GM23338 (cell line): ENCODE measurements around the gene PXMP4. TPM values are rescaled to one million over a fixed set of nuclear protein-coding genes. Genes with fewer than 3 reads are reported as not detected.

ENCODE experiments used
- ATAC-seq: fragments of 200-7000 bp; cut with Tn5 transposase; 3 replicates; pipeline ENCODE4 v1.9.1; 2020
- DNase-seq: peaks from one replicate; pipeline ENCODE4 v3.0.0-alpha.2; 2015; ENCODE audit warnings: low spot score
- H2AFZ ChIP-seq: fragments of 200-600 bp; sonication (generic); 2 replicates; pipeline ENCODE4 v1.8.0; 2016; ENCODE audit warnings: antibody characterized with exemption, mild to moderate bottlenecking, moderate library complexity
- H3F3A ChIP-seq: fragments of 200-600 bp; sonication (generic); replicated peaks from 2 replicates; pipeline ENCODE4 v1.8.0; 2017; ENCODE audit warnings: antibody characterized with exemption, mixed run types, low read depth
- H3K27ac ChIP-seq: fragments of 200-600 bp; sonication (generic); 2 replicates; pipeline ENCODE4 v1.6.1; 2016; ENCODE audit warnings: low read depth
- H3K27me3 ChIP-seq: fragments of 200-600 bp; sonication (generic); 2 replicates; pipeline ENCODE4 v1.8.0; 2016; ENCODE audit warnings: mild to moderate bottlenecking, mixed run types, moderate library complexity; ENCODE audit not compliant: insufficient read depth
- H3K36me3 ChIP-seq: fragments of 200-600 bp; sonication (generic); 2 replicates; pipeline ENCODE4 v1.8.0; 2016; ENCODE audit warnings: mild to moderate bottlenecking; ENCODE audit not compliant: insufficient read depth
- H3K4me1 ChIP-seq: fragments of 200-600 bp; sonication (generic); 2 replicates; pipeline ENCODE4 v1.8.0; 2016; ENCODE audit warnings: mild to moderate bottlenecking, moderate library complexity; ENCODE audit not compliant: insufficient read depth
- H3K4me2 ChIP-seq: fragments of 200-600 bp; sonication (generic); 2 replicates; pipeline ENCODE4 v1.7.1; 2017; ENCODE audit warnings: mixed run types
- H3K4me3 ChIP-seq: fragments of 200-600 bp; sonication (generic); 2 replicates; pipeline ENCODE4 v1.6.1; 2016; ENCODE audit warnings: mixed run types
- H3K79me2 ChIP-seq: fragments of 200-600 bp; sonication (generic); replicated peaks from 2 replicates; pipeline ENCODE4 v1.8.0; 2017; ENCODE audit warnings: mild to moderate bottlenecking; ENCODE audit not compliant: insufficient read depth
- H3K9me2 ChIP-seq: fragments of 200-600 bp; sonication (generic); 2 replicates; pipeline ENCODE4 v1.8.0; 2017; ENCODE audit not compliant: insufficient read depth
- H4K20me1 ChIP-seq: fragments of 200-600 bp; sonication (generic); replicated peaks from 2 replicates; pipeline ENCODE4 v1.8.0; 2017; ENCODE audit warnings: mild to moderate bottlenecking; ENCODE audit not compliant: insufficient read depth
- H3K27ac Mint-ChIP-seq: 2 replicates; pipeline ENCODE4 v1.8.0; 2020; ENCODE audit warnings: inconsistent platforms, mild to moderate bottlenecking, moderate library complexity, mixed read lengths
- H3K27me3 Mint-ChIP-seq: 3 replicates; pipeline ENCODE4 v1.8.0; 2022; ENCODE audit warnings: low read depth, mild to moderate bottlenecking, moderate library complexity, mixed read lengths, inconsistent platforms; ENCODE audit not compliant: insufficient read depth, poor library complexity
- H3K36me3 Mint-ChIP-seq: 3 replicates; pipeline ENCODE4 v1.8.0; 2021; ENCODE audit warnings: low read depth, mild to moderate bottlenecking, inconsistent platforms, moderate library complexity, mixed read lengths
- H3K4me1 Mint-ChIP-seq: 3 replicates; pipeline ENCODE4 v1.8.0; 2020; ENCODE audit warnings: mild to moderate bottlenecking, inconsistent platforms, mixed read lengths
- H3K4me3 Mint-ChIP-seq: 3 replicates; pipeline ENCODE4 v1.8.0; 2021; ENCODE audit warnings: moderate library complexity, mild to moderate bottlenecking, inconsistent platforms, mixed read lengths
- H3K9me3 Mint-ChIP-seq: 3 replicates; pipeline ENCODE4 v1.8.0; 2020; ENCODE audit warnings: moderate library complexity, mild to moderate bottlenecking, inconsistent platforms, mixed read lengths
- CTCF ChIP-seq, 2 experiments: fragments of 200-600 bp in 1 of 2; sonication (generic) in 1 of 2; conservative IDR thresholded peaks; 2 replicates each; pipeline versions ENCODE4 v1.5.1 to v1.6.1; 2016 to 2017; ENCODE audit warnings: antibody characterized with exemption in 2 of 2, low read depth in 2 of 2, mild to moderate bottlenecking in 2 of 2, moderate library complexity in 1 of 2
- ETS1 ChIP-seq: IDR thresholded peaks from 2 replicates; pipeline ENCODE4 v1.6.1; 2016; ENCODE audit warnings: antibody characterized with exemption
- EZH2 ChIP-seq: fragments of 200-600 bp; sonication (generic); IDR thresholded peaks from one replicate; pipeline ENCODE4 v1.8.0; 2017; ENCODE audit warnings: antibody characterized with exemption, mild to moderate bottlenecking, low read depth; ENCODE audit not compliant: unreplicated experiment
- EZH2phosphoT487 ChIP-seq: fragments of 200-600 bp; sonication (generic); IDR thresholded peaks from one replicate; pipeline ENCODE4 v1.8.1; 2018; ENCODE audit warnings: antibody characterized with exemption; ENCODE audit not compliant: unreplicated experiment
- JUNB ChIP-seq: IDR thresholded peaks from one replicate; pipeline ENCODE4 v1.6.1; 2016; ENCODE audit warnings: antibody characterized with exemption; ENCODE audit not compliant: unreplicated experiment
- NANOG ChIP-seq: IDR thresholded peaks from 2 replicates; pipeline ENCODE4 v1.6.1; 2016; ENCODE audit warnings: antibody characterized with exemption, borderline replicate concordance
- POLR2AphosphoS5 ChIP-seq: IDR thresholded peaks from 2 replicates; pipeline ENCODE4 v1.6.1; 2016; ENCODE audit warnings: antibody characterized with exemption, low read depth
- REST ChIP-seq: IDR thresholded peaks from one replicate; pipeline ENCODE4 v1.6.1; 2018; ENCODE audit warnings: antibody characterized with exemption; ENCODE audit not compliant: unreplicated experiment
- STAT1 ChIP-seq: IDR thresholded peaks from one replicate; pipeline ENCODE4 v1.6.1; 2016; ENCODE audit warnings: antibody characterized with exemption; ENCODE audit not compliant: unreplicated experiment
- ZNF114 ChIP-seq: fragments of 250-450 bp; sonication (Bioruptor Pico); IDR thresholded peaks from 2 replicates; pipeline ENCODE4 v1.5.0; 2020; ENCODE audit warnings: mild to moderate bottlenecking, moderate library complexity
- ZNF331 ChIP-seq: fragments of 250-450 bp; sonication (Bioruptor Pico); IDR thresholded peaks from 2 replicates; pipeline ENCODE4 v1.5.0; 2020; ENCODE audit warnings: low read depth, mild to moderate bottlenecking, moderate library complexity
- polyA plus RNA-seq: library from polyadenylated mRNA; unstranded; fragments of >200 nt; fragmentation: Nextera tagmentation; extraction: Ambion mirVana; gene quantifications from 2 replicates; pipeline ENCODE4 v1.2.1, GENCODE V29; 2016
- total RNA-seq: library from RNA; depleted of rRNA; stranded (reverse); fragments of >200 nt; shearing (Covaris generic); gene quantifications from 2 replicates; pipeline ENCODE4 v1.2.3, GENCODE V29; 2014
- TF ChIP-seq, protein P1 (sequence below): fragments of 250-450 bp; sonication (Bioruptor Pico); IDR thresholded peaks from 2 replicates; pipeline ENCODE4 v1.5.0; 2020; ENCODE audit warnings: mild to moderate bottlenecking, moderate library complexity

The PXMP4 gene
- total and polyA plus RNA-seq, 2 experiments from 2014 or later = 1.2 to 3.5 TPM

DNA sequence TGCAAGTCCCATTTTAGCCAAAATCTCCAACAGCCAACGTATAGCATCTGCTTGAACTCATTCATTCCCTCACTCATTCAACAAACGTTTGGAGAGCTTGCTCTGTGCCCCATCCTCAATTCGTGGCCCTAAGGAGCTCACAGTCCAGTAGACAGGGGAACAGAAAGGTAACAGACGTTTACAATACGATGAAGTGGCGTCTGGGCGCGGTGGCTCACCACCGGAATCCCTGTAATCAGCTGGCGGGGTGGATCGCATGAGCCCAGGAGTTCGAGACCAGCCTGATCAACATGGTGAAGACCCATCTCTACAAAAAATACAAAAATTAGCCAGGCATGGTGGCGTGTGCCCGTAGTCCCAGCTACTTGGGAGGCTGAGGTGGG lies 33.1 kb downstream of the PXMP4 start:
- no peaks in the 10 kb centered on the region for H3K36me3 ChIP-seq
- peaks cover 24% of the 10 kb centered on the region for H3K4me1 Mint-ChIP-seq
- 0 out of 2 replicates have a peak, but pooled peaks cover 2% of the 10 kb centered on the region for H3F3A ChIP-seq
- ATAC-seq (no peak), DNase-seq (no peak)
- H3K27me3 Mint-ChIP-seq = peaks cover 14% of the 10 kb centered on the region
- peak overlapping the region; percentile 47 for H3K27ac Mint-ChIP-seq
- peaks cover 10% of the 10 kb centered on the region; the same call in 1 of the 2 replicates for H3K4me1 ChIP-seq
- no peaks in the 10 kb centered on the region for H3K27me3 ChIP-seq
- H3K4me2 ChIP-seq = peak overlapping the region; percentile 80
- no peaks in the 10 kb centered on the region for H3K9me2 ChIP-seq
- H3K27ac ChIP-seq = no peak overlapping the region
- peaks cover 33% of the 10 kb centered on the region for H3K79me2 ChIP-seq
- peak overlapping the region; percentile 97 for H2AFZ ChIP-seq
- no peaks in the 10 kb centered on the region for H3K9me3 Mint-ChIP-seq
- H3K4me3 Mint-ChIP-seq = peak overlapping the region; percentile 59
- no peaks in the 10 kb centered on the region for H3K36me3 Mint-ChIP-seq
- peak overlapping the region; percentile 54 for H3K4me3 ChIP-seq
- peaks cover 24% of the 10 kb centered on the region; the same call in 1 of the 2 replicates for H4K20me1 ChIP-seq
- TF ChIP-seq ETS1 (no peak), ZNF331 (CRISPR knock-in tag) (no peak), POLR2AphosphoS5 (no peak), CTCF (conservative IDR thresholded peaks at IDR 0.05; ENCODE audit: low read depth in 2 of 2) (no peak), EZH2phosphoT487 (no peak), ZNF114 (CRISPR knock-in tag) (no peak), NANOG (no peak), STAT1 (no peak), JUNB (no peak), REST (no peak), EZH2 (no peak)
- TF ChIP-seq, protein P1, sequence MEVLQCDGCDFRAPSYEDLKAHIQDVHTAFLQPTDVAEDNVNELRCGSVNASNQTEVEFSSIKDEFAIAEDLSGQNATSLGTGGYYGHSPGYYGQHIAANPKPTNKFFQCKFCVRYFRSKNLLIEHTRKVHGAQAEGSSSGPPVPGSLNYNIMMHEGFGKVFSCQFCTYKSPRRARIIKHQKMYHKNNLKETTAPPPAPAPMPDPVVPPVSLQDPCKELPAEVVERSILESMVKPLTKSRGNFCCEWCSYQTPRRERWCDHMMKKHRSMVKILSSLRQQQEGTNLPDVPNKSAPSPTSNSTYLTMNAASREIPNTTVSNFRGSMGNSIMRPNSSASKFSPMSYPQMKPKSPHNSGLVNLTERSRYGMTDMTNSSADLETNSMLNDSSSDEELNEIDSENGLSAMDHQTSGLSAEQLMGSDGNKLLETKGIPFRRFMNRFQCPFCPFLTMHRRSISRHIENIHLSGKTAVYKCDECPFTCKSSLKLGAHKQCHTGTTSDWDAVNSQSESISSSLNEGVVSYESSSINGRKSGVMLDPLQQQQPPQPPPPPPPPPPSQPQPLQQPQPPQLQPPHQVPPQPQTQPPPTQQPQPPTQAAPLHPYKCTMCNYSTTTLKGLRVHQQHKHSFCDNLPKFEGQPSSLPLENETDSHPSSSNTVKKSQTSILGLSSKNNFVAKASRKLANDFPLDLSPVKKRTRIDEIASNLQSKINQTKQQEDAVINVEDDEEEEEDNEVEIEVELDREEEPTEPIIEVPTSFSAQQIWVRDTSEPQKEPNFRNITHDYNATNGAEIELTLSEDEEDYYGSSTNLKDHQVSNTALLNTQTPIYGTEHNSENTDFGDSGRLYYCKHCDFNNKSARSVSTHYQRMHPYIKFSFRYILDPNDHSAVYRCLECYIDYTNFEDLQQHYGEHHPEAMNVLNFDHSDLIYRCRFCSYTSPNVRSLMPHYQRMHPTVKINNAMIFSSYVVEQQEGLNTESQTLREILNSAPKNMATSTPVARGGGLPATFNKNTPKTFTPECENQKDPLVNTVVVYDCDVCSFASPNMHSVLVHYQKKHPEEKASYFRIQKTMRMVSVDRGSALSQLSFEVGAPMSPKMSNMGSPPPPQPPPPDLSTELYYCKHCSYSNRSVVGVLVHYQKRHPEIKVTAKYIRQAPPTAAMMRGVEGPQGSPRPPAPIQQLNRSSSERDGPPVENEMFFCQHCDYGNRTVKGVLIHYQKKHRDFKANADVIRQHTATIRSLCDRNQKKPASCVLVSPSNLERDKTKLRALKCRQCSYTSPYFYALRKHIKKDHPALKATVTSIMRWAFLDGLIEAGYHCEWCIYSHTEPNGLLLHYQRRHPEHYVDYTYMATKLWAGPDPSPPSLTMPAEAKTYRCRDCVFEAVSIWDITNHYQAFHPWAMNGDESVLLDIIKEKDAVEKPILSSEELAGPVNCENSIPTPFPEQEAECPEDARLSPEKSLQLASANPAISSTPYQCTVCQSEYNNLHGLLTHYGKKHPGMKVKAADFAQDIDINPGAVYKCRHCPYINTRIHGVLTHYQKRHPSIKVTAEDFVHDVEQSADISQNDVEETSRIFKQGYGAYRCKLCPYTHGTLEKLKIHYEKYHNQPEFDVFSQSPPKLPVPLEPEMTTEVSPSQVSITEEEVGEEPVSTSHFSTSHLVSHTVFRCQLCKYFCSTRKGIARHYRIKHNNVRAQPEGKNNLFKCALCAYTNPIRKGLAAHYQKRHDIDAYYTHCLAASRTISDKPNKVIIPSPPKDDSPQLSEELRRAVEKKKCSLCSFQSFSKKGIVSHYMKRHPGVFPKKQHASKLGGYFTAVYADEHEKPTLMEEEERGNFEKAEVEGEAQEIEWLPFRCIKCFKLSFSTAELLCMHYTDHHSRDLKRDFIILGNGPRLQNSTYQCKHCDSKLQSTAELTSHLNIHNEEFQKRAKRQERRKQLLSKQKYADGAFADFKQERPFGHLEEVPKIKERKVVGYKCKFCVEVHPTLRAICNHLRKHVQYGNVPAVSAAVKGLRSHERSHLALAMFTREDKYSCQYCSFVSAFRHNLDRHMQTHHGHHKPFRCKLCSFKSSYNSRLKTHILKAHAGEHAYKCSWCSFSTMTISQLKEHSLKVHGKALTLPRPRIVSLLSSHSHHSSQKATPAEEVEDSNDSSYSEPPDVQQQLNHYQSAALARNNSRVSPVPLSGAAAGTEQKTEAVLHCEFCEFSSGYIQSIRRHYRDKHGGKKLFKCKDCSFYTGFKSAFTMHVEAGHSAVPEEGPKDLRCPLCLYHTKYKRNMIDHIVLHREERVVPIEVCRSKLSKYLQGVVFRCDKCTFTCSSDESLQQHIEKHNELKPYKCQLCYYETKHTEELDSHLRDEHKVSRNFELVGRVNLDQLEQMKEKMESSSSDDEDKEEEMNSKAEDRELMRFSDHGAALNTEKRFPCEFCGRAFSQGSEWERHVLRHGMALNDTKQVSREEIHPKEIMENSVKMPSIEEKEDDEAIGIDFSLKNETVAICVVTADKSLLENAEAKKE = no peak
